LHCN-M2 (cell line): ENCODE measurements around the gene IL3. TPM values are rescaled to one million over a fixed set of nuclear protein-coding genes. Genes with fewer than 3 reads are reported as not detected.
"Not testable (repeated sequence)": the region's sequence is repeated elsewhere in the genome, so short reads cannot be mapped to it uniquely, and the experiment has no call there.

Experiments used
- DNase-seq: peaks from one replicate; pipeline ENCODE4 v3.0.0-alpha.2; 2012; ENCODE audit warnings: low read depth
- total RNA-seq: library from RNA; depleted of rRNA; stranded (reverse); fragments of >200 nt; gene quantifications from 2 replicates; pipeline ENCODE4 v1.2.3, GENCODE V29; 2014

The IL3 gene
- total RNA-seq, 1 experiment from 2014 or later = not detected

- peak; percentile 51 for DNase-seq
Measured at GRCh38 chr5:132093271-132093670, 32.8 kb downstream of the IL3 start.

GRCh38 chr5:132094393-132095076 lies 34.1 kb downstream of the IL3 start:
- peak; percentile 96 for DNase-seq

GRCh38 chr5:132095077-132095410 lies 34.6 kb downstream of the IL3 start:
- no peak for DNase-seq

- DNase-seq = no peak
Measured at GRCh38 chr5:132095424-132095972, 35.0 kb downstream of the IL3 start.

GRCh38 chr5:132096904-132097303 lies 36.4 kb downstream of the IL3 start:
- DNase-seq = no peak

- DNase-seq = peak; percentile 58
Measured at GRCh38 chr5:132098151-132098594, 37.7 kb downstream of the IL3 start.

GRCh38 chr5:132098621-132099020 lies 38.2 kb downstream of the IL3 start:
- no peak for DNase-seq

- DNase-seq = no peak
Measured at GRCh38 chr5:132099076-132099748, 38.8 kb downstream of the IL3 start.

- DNase-seq = no peak
Measured at GRCh38 chr5:132099905-132100304, 39.5 kb downstream of the IL3 start.

- DNase-seq = no peak
Measured at GRCh38 chr5:132100672-132101261, 40.3 kb downstream of the IL3 start.

- DNase-seq = no peak
Measured at GRCh38 chr5:132101385-132101880, 41.0 kb downstream of the IL3 start.

GRCh38 chr5:132102101-132102701 lies 41.7 kb downstream of the IL3 start:
- no peak for DNase-seq

GRCh38 chr5:132102944-132103331 lies 42.5 kb downstream of the IL3 start:
- no peak for DNase-seq

GRCh38 chr5:132103332-132103951 lies 43.0 kb downstream of the IL3 start:
- peak; percentile 91 for DNase-seq

- no peak for DNase-seq
Measured at GRCh38 chr5:132103969-132104391, 43.5 kb downstream of the IL3 start.

- peak; percentile 52 for DNase-seq
Measured at GRCh38 chr5:132104556-132104955, 44.1 kb downstream of the IL3 start.

GRCh38 chr5:132105688-132106087 lies 45.2 kb downstream of the IL3 start:
- DNase-seq = no peak

GRCh38 chr5:132108495-132108894 lies 48.0 kb downstream of the IL3 start:
- not testable (repeated sequence) for DNase-seq

- DNase-seq = not testable (repeated sequence)
Measured at GRCh38 chr5:132108957-132109356, 48.5 kb downstream of the IL3 start.

GRCh38 chr5:132109494-132110053 lies 49.1 kb downstream of the IL3 start:
- DNase-seq = no peak

- DNase-seq = no peak
Measured at GRCh38 chr5:132110195-132110594, 49.7 kb downstream of the IL3 start.
